ENCODE measurements around the gene MUCL1. TPM values are rescaled to one million over a fixed set of nuclear protein-coding genes. Genes with fewer than 3 reads are reported as not detected.

Gene MUCL1
- total and polyA plus RNA-seq, 2 experiments from 2014 or later = not detected

DNA sequence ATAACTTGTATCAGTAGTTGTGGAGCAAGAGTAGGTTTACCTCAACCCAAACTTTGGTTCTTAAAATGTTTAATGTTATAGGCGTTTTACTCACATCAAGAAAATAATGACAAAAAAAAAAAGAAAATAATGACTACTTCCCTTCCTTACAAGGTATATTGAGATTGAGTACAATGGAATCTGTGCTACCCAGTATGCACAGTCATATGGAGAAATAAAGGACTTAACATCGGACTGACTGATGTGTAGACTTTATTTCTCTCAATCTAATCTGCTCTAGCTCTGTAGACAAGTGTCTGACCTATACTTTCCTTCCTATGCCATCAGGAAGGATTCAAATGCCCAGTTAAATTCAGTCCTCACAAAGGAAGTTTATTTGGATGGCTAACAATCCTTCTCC lies 14.4 kb downstream of the MUCL1 start (continued):
- TF ChIP-seq, protein P1, sequence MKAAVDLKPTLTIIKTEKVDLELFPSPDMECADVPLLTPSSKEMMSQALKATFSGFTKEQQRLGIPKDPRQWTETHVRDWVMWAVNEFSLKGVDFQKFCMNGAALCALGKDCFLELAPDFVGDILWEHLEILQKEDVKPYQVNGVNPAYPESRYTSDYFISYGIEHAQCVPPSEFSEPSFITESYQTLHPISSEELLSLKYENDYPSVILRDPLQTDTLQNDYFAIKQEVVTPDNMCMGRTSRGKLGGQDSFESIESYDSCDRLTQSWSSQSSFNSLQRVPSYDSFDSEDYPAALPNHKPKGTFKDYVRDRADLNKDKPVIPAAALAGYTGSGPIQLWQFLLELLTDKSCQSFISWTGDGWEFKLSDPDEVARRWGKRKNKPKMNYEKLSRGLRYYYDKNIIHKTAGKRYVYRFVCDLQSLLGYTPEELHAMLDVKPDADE (IDR thresholded peaks at IDR 0.05) = no peak
- TF ChIP-seq CREB1 (CRISPR knock-in tag; IDR thresholded peaks at IDR 0.05; ENCODE audit: low read depth) (no peak), EZH2phosphoT487 (IDR thresholded peaks at IDR 0.05; ENCODE audit: unreplicated experiment) (no peak), ZNF331 (CRISPR knock-in tag; IDR thresholded peaks at IDR 0.05; ENCODE audit: low read depth) (no peak)
- TF ChIP-seq, protein P2, sequence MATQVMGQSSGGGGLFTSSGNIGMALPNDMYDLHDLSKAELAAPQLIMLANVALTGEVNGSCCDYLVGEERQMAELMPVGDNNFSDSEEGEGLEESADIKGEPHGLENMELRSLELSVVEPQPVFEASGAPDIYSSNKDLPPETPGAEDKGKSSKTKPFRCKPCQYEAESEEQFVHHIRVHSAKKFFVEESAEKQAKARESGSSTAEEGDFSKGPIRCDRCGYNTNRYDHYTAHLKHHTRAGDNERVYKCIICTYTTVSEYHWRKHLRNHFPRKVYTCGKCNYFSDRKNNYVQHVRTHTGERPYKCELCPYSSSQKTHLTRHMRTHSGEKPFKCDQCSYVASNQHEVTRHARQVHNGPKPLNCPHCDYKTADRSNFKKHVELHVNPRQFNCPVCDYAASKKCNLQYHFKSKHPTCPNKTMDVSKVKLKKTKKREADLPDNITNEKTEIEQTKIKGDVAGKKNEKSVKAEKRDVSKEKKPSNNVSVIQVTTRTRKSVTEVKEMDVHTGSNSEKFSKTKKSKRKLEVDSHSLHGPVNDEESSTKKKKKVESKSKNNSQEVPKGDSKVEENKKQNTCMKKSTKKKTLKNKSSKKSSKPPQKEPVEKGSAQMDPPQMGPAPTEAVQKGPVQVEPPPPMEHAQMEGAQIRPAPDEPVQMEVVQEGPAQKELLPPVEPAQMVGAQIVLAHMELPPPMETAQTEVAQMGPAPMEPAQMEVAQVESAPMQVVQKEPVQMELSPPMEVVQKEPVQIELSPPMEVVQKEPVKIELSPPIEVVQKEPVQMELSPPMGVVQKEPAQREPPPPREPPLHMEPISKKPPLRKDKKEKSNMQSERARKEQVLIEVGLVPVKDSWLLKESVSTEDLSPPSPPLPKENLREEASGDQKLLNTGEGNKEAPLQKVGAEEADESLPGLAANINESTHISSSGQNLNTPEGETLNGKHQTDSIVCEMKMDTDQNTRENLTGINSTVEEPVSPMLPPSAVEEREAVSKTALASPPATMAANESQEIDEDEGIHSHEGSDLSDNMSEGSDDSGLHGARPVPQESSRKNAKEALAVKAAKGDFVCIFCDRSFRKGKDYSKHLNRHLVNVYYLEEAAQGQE (IDR thresholded peaks at IDR 0.05; ENCODE audit: unreplicated experiment) = no peak

DNA sequence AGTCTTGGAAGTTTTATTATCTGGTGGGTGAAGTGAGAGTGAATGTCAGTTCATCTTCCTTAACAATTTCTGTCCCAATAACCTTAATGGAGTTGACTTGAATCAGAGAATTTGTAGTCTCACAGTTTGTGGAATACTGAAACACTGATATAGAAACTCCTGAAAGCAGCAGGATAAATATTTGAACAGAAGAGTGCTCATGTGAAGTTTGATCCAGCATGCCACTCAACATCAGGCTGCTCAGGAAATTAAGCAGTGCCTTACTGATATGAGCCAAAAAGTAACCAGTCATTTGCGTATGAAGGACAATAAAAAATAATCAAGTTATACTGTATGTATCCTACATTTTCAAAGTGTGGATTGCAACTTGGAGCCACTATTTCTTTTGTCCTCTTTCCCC lies 15.7 kb downstream of the MUCL1 start:
- TF ChIP-seq, protein P3, sequence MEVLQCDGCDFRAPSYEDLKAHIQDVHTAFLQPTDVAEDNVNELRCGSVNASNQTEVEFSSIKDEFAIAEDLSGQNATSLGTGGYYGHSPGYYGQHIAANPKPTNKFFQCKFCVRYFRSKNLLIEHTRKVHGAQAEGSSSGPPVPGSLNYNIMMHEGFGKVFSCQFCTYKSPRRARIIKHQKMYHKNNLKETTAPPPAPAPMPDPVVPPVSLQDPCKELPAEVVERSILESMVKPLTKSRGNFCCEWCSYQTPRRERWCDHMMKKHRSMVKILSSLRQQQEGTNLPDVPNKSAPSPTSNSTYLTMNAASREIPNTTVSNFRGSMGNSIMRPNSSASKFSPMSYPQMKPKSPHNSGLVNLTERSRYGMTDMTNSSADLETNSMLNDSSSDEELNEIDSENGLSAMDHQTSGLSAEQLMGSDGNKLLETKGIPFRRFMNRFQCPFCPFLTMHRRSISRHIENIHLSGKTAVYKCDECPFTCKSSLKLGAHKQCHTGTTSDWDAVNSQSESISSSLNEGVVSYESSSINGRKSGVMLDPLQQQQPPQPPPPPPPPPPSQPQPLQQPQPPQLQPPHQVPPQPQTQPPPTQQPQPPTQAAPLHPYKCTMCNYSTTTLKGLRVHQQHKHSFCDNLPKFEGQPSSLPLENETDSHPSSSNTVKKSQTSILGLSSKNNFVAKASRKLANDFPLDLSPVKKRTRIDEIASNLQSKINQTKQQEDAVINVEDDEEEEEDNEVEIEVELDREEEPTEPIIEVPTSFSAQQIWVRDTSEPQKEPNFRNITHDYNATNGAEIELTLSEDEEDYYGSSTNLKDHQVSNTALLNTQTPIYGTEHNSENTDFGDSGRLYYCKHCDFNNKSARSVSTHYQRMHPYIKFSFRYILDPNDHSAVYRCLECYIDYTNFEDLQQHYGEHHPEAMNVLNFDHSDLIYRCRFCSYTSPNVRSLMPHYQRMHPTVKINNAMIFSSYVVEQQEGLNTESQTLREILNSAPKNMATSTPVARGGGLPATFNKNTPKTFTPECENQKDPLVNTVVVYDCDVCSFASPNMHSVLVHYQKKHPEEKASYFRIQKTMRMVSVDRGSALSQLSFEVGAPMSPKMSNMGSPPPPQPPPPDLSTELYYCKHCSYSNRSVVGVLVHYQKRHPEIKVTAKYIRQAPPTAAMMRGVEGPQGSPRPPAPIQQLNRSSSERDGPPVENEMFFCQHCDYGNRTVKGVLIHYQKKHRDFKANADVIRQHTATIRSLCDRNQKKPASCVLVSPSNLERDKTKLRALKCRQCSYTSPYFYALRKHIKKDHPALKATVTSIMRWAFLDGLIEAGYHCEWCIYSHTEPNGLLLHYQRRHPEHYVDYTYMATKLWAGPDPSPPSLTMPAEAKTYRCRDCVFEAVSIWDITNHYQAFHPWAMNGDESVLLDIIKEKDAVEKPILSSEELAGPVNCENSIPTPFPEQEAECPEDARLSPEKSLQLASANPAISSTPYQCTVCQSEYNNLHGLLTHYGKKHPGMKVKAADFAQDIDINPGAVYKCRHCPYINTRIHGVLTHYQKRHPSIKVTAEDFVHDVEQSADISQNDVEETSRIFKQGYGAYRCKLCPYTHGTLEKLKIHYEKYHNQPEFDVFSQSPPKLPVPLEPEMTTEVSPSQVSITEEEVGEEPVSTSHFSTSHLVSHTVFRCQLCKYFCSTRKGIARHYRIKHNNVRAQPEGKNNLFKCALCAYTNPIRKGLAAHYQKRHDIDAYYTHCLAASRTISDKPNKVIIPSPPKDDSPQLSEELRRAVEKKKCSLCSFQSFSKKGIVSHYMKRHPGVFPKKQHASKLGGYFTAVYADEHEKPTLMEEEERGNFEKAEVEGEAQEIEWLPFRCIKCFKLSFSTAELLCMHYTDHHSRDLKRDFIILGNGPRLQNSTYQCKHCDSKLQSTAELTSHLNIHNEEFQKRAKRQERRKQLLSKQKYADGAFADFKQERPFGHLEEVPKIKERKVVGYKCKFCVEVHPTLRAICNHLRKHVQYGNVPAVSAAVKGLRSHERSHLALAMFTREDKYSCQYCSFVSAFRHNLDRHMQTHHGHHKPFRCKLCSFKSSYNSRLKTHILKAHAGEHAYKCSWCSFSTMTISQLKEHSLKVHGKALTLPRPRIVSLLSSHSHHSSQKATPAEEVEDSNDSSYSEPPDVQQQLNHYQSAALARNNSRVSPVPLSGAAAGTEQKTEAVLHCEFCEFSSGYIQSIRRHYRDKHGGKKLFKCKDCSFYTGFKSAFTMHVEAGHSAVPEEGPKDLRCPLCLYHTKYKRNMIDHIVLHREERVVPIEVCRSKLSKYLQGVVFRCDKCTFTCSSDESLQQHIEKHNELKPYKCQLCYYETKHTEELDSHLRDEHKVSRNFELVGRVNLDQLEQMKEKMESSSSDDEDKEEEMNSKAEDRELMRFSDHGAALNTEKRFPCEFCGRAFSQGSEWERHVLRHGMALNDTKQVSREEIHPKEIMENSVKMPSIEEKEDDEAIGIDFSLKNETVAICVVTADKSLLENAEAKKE (CRISPR knock-in tag; IDR thresholded peaks at IDR 0.05) = no peak
- H3K4me3 Mint-ChIP-seq = no peak overlapping the region
- H3K27ac ChIP-seq (ENCODE audit: low read depth) = no peak overlapping the region
- H3K79me2 ChIP-seq (replicated peaks; ENCODE audit: insufficient read depth) = no peaks in the 10 kb centered on the region
- H3K9me2 ChIP-seq (ENCODE audit: insufficient read depth) = no peaks in the 10 kb centered on the region
- H3K4me1 Mint-ChIP-seq = peaks cover 7% of the 10 kb centered on the region; the same call in 2 of the 3 replicates
- no peak overlapping the region for H2AFZ ChIP-seq
- peaks cover 4% of the 10 kb centered on the region for H3K27me3 Mint-ChIP-seq (ENCODE audit: insufficient read depth, low read depth, poor library complexity)
- DNase-seq (ENCODE audit: low spot score) (no peak), ATAC-seq (no peak)
- H3K27me3 ChIP-seq (ENCODE audit: insufficient read depth) = no peaks in the 10 kb centered on the region
- no peak overlapping the region for H3K27ac Mint-ChIP-seq
- H3K9me3 Mint-ChIP-seq = no peaks in the 10 kb centered on the region
- H3F3A ChIP-seq (replicated peaks; ENCODE audit: low read depth) = no peaks in the 10 kb centered on the region
- no peak overlapping the region for H3K4me3 ChIP-seq
- H3K4me1 ChIP-seq (ENCODE audit: insufficient read depth) = peaks cover 6% of the 10 kb centered on the region; the same call in 1 of the 2 replicates
- H3K36me3 Mint-ChIP-seq (ENCODE audit: low read depth) = no peaks in the 10 kb centered on the region
- H4K20me1 ChIP-seq (replicated peaks; ENCODE audit: insufficient read depth) = no peaks in the 10 kb centered on the region
- no peak overlapping the region for H3K4me2 ChIP-seq
- no peaks in the 10 kb centered on the region for H3K36me3 ChIP-seq (ENCODE audit: insufficient read depth)
